AG10803 (cell line): ENCODE results near the gene TMEM33.

Experiments
- DNase-seq: peaks from one replicate; pipeline ENCODE4 v3.0.0; 2010; ENCODE audit warnings: low read depth
- H3K4me3 ChIP-seq: 2 replicates; pipeline ENCODE4 v1.5.1; 2011; ENCODE audit warnings: mild to moderate bottlenecking, low read length, control low read depth
- CTCF ChIP-seq: conservative IDR thresholded peaks from 2 replicates; pipeline ENCODE4 v1.5.1; 2011; ENCODE audit warnings: mild to moderate bottlenecking, low read length, control low read depth, inconsistent platforms

TMEM33 gene

GRCh38 chr4:41994461-41994985 is 59.3 kb downstream of the TMEM33 start:
- H3K4me3 ChIP-seq, result no peak overlapping the region
- TF ChIP-seq CTCF, result no peak
- no peak for DNase-seq

GRCh38 chr4:41998019-41998418 is 62.8 kb downstream of the TMEM33 start:
- no peak for TF ChIP-seq CTCF
- DNase-seq, result no peak
- H3K4me3 ChIP-seq, result no peak overlapping the region

GRCh38 chr4:41999321-41999720 is 64.1 kb downstream of the TMEM33 start:
- no peak for DNase-seq
- no peak overlapping the region for H3K4me3 ChIP-seq
- TF ChIP-seq CTCF, result no peak

GRCh38 chr4:42008011-42008786 is 73.0 kb downstream of the TMEM33 start:
- DNase-seq, result no peak
- H3K4me3 ChIP-seq, result no peak overlapping the region
- no peak for TF ChIP-seq CTCF
